Esophagus (tissue), 2 donors: ENCODE results near the gene PITPNC1. TPM values are rescaled to one million over a fixed set of nuclear protein-coding genes. Genes with fewer than 3 reads are reported as not detected.
A peak's percentile ranks its signal among the peaks of the same experiment; 100 is the strongest.
"Not testable (repeated sequence)": the region's sequence is repeated elsewhere in the genome, so short reads cannot be mapped to it uniquely, and the experiment has no call there.

ENCODE experiments used
- H3K27ac ChIP-seq, 2 donors: one replicate each; pipeline ENCODE4 v1.5.1; 2013; ENCODE audit warnings: low read depth in 2 of 2, mild to moderate bottlenecking in 2 of 2, inconsistent platforms in 1 of 2, low read length in 1 of 2, moderate library complexity in 1 of 2
- H3K27me3 ChIP-seq, 2 donors: one replicate each; pipeline ENCODE4 v1.6.1; 2013; ENCODE audit warnings: low read length in 2 of 2, control low read depth in 1 of 2, mild to moderate bottlenecking in 1 of 2; ENCODE audit not compliant: insufficient read depth in 2 of 2, control insufficient read depth in 1 of 2
- H3K36me3 ChIP-seq, 2 donors: one replicate each; pipeline ENCODE4 v1.6.1; 2013; ENCODE audit warnings: low read length in 1 of 2; ENCODE audit not compliant: control insufficient read depth in 2 of 2, insufficient read depth in 2 of 2
- H3K4me1 ChIP-seq, 2 donors: one replicate each; pipeline ENCODE4 v1.6.1; 2013; ENCODE audit warnings: low read length in 1 of 2; ENCODE audit not compliant: control insufficient read depth in 2 of 2, insufficient read depth in 2 of 2
- H3K4me3 ChIP-seq, 2 donors: one replicate each; pipeline ENCODE4 v1.5.1; 2013; ENCODE audit warnings: low read length in 2 of 2, mild to moderate bottlenecking in 2 of 2, low read depth in 1 of 2, moderate library complexity in 1 of 2
- H3K9me3 ChIP-seq, 2 donors: one replicate each; pipeline ENCODE4 v1.6.1; 2013; ENCODE audit warnings: mild to moderate bottlenecking in 2 of 2, low read depth in 1 of 2, low read length in 1 of 2, moderate library complexity in 1 of 2; ENCODE audit not compliant: control insufficient read depth in 2 of 2, insufficient read depth in 1 of 2
- WGBS, 2 donors: extraction: QIAGEN DNeasy Blood & Tissue Kit; methylation state at CpG; one replicate each; pipeline ENCODE4 v1.1.7; 2013; 5-methylcytosine and 5-hydroxymethylcytosine counted together
- polyA plus RNA-seq, 2 donors: library from polyadenylated mRNA; stranded (reverse); fragments of 200-250 nt; gene quantifications; one replicate each; pipeline ENCODE4 v1.2.3, GENCODE V29; 2013
- donor health status: healthy with polysubstance abuse.
- donor health status: Bipolar disorder and iron deficiency.

The PITPNC1 gene
- polyA plus RNA-seq, 2 donors: 7.9 to 9.6 TPM

- WGBS, 2 donors: 95 to 99% methylated on average over 7 of the region's 7 CpGs
- Histone ChIP-seq H3K36me3 (no peaks in the 10 kb centered on the region), H3K27ac (no peak overlapping the region), H3K27me3 (no peaks in the 10 kb centered on the region), H3K4me3 (no peak overlapping the region), H3K4me1 (peaks cover 0 to 2% of the 10 kb centered on the region in 2 donors), H3K9me3 (no peaks in the 10 kb centered on the region)
These were observed 99.8 kb downstream of the PITPNC1 start for GRCh38 chr17:67476787-67477335.

- Histone ChIP-seq H3K27ac (peak overlapping the region in 1 of 2 donors; percentile 45), H3K4me1 (peaks cover under 1 to 2% of the 10 kb centered on the region in 2 donors), H3K36me3 (no peaks in the 10 kb centered on the region), H3K27me3 (no peaks in the 10 kb centered on the region), H3K4me3 (no peak overlapping the region), H3K9me3 (no peaks in the 10 kb centered on the region)
- WGBS, 2 donors: 74 to 76% methylated on average over 4 of the region's 4 CpGs
These were observed 100.6 kb downstream of the PITPNC1 start for GRCh38 chr17:67477687-67478086.

GRCh38 chr17:67478401-67479041 lies 101.4 kb downstream of the PITPNC1 start:
- H3K27ac ChIP-seq: peak overlapping the region in 1 of 2 donors; percentile 15

DNA sequence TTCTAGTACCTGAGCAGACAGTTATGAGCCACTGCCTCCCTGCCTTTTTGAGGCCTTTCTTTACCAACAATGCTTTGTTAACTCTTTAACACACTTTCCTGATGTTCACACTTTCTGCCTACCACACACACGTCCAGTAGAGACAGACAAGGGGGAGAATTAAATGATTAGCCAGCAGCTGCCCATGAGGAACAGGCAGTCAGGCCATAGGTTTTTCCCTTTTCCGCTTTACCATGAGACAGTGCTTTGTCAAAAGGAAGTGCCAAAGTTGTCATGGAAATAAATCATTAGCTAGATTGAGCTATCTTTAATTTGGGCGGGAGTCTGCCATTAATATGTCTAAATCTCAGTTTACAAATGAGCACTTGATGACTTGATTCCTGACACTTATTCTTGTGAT lies 102.1 kb downstream of the PITPNC1 start:
- WGBS, 2 donors: 78 to 84% methylated on average over 3 of the region's 3 CpGs
- Histone ChIP-seq H3K9me3 (no peaks in the 10 kb centered on the region), H3K27me3 (no peaks in the 10 kb centered on the region), H3K36me3 (no peaks in the 10 kb centered on the region), H3K4me3 (no peak overlapping the region), H3K27ac (no peak overlapping the region), H3K4me1 (peaks cover 2 to 3% of the 10 kb centered on the region in 2 donors)

More at GRCh38 chr17:67478401-67479041, 101.4 kb downstream of the PITPNC1 start:
- no peaks in the 10 kb centered on the region for H3K27me3 ChIP-seq
- no peak overlapping the region for H3K4me3 ChIP-seq
- no peaks in the 10 kb centered on the region for H3K9me3 ChIP-seq
- H3K36me3 ChIP-seq: no peaks in the 10 kb centered on the region
- peaks cover 2 to 3% of the 10 kb centered on the region in 2 donors for H3K4me1 ChIP-seq
- WGBS, 2 donors: 82 to 85% methylated on average over 8 of the region's 8 CpGs

- not testable (repeated sequence) for H3K27me3 ChIP-seq, H3K4me1 ChIP-seq, H3K27ac ChIP-seq, H3K4me3 ChIP-seq, H3K36me3 ChIP-seq, H3K9me3 ChIP-seq
- WGBS, 2 donors: 96% methylated on average over 11 of the region's 11 CpGs
These were observed 103.9 kb downstream of the PITPNC1 start for GRCh38 chr17:67480959-67481358.

DNA sequence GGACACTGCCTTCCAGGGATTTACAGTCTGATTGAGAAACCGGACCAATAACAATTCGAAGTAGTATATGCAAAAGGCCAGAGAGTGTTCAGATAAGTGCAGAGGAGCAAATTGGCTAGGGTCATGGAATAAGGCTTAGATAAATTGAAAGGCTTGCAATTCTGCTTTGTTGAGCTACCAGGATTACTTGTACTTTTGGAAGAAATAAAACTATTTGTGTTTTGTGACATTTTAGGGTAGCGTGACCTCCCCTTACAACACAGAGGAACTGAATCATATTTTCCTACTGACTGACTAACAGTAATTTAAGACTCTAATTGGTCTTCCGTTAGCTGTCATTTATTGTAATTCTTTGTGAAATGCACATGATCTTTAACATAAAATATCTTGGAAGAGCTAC lies 104.7 kb downstream of the PITPNC1 start:
- Histone ChIP-seq H3K27ac (no peak overlapping the region), H3K9me3 (no peaks in the 10 kb centered on the region), H3K36me3 (no peaks in the 10 kb centered on the region), H3K4me1 (peaks cover 0 to 3% of the 10 kb centered on the region in 2 donors), H3K4me3 (no peak overlapping the region), H3K27me3 (no peaks in the 10 kb centered on the region)
- WGBS, 2 donors: 61 to 72% methylated on average over 4 of the region's 4 CpGs

DNA sequence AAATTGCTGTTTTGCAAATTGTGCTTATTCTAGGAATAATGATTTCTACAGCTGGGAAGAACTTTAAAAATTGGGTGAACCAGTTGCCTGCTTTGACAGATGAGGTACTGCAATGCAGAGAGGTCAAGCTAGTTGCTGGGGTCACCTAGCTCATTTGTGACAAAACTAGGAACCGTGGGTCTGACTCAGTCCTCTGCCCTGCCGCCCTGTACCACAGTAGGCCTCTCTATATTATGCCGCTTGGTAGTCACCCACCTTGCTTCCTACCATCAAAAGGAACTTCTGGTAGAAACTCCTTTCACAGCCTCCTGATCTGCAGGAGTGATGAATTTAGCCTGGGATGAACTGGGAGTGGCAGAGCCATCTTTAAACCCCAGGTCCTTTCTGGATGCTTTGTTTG lies 105.7 kb downstream of the PITPNC1 start:
- Histone ChIP-seq H3K4me3 (no peak overlapping the region), H3K4me1 (peaks cover 0 to 3% of the 10 kb centered on the region in 2 donors), H3K36me3 (no peaks in the 10 kb centered on the region), H3K9me3 (no peaks in the 10 kb centered on the region), H3K27me3 (no peaks in the 10 kb centered on the region), H3K27ac (no peak overlapping the region)
- WGBS, 2 donors: 91 to 95% methylated on average over 3 of the region's 3 CpGs

DNA sequence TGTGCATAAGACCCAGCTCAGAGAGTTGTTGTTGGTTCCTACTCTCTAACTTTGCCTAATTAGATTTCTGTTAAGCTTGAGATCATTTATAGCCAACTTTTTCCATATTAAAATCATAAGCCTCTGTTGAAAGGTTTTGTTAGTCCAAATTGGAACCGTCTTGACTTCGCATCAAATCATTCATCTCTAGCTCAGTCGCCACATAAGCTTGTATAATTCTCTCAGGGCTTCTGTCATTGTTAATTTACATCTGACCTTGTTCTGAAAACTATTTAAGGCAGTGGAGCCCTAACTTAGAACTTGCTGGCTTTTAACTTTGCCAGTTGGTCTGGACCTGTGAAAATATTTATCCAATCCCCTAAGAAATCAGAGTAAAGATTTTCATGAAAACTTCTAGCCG lies 107.2 kb downstream of the PITPNC1 start:
- Histone ChIP-seq H3K27ac (no peak overlapping the region), H3K4me3 (no peak overlapping the region), H3K36me3 (no peaks in the 10 kb centered on the region), H3K9me3 (no peaks in the 10 kb centered on the region), H3K27me3 (no peaks in the 10 kb centered on the region), H3K4me1 (peaks cover 0 to 3% of the 10 kb centered on the region in 2 donors)
- 91 to 95% methylated on average over 4 of the region's 4 CpGs for WGBS, 2 donors

DNA sequence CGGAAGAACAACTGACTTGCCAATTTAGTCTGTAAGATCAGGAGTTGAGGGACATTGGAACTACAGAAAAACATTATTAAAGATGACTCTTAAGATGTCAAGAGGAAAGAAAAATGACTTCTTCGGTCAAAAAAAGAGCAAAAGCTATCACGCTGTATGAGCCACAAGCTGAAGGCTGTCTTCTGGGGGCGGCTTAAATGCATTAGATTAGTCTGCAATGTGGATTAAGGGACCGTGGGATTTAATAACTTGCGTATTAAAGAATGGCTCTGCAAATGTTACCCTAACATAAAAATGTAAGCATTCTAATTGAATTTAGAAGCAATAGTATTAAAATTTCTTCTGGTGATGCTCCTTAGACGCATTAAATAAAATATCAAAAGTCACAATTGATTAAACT lies 108.6 kb downstream of the PITPNC1 start:
- Histone ChIP-seq H3K27ac (no peak overlapping the region), H3K4me3 (no peak overlapping the region), H3K4me1 (peaks cover 0 to 3% of the 10 kb centered on the region in 2 donors), H3K36me3 (no peaks in the 10 kb centered on the region), H3K9me3 (no peaks in the 10 kb centered on the region), H3K27me3 (no peaks in the 10 kb centered on the region)
- WGBS, 2 donors: 92 to 93% methylated on average over 7 of the region's 7 CpGs

DNA sequence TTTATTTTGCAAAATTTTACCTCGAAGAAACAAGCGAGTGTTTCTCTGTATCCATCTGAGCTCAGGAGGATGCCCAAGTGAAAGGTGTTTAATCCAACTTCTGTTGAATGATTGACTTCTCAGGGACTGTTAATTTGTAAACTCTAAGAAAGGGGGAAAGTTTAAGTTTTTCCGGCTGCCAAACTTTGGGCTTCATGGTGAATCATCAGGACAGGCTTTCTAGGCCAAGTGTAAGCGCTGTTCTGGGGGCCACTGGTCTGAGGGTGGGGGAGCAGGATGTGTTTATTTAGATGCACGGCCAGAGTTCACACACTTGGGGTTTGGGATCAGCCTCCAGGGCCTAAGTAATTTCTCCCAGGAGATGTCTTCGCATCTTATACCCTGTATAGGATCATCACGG lies 110.4 kb downstream of the PITPNC1 start:
- WGBS, 2 donors: 67 to 71% methylated on average over 7 of the region's 7 CpGs
- Histone ChIP-seq H3K27ac (peak overlapping the region in 1 of 2 donors; percentile 59), H3K27me3 (no peaks in the 10 kb centered on the region), H3K4me3 (no peak overlapping the region), H3K9me3 (no peaks in the 10 kb centered on the region), H3K4me1 (peaks cover 3% of the 10 kb centered on the region in 2 donors), H3K36me3 (no peaks in the 10 kb centered on the region)
